DOHH2 (cell line): ENCODE measurements around the gene STAT1.

ENCODE experiments used
- CTCF ChIP-seq: fragments of 200-600 bp; sonication (generic); IDR thresholded peaks from one replicate; pipeline ENCODE4 v1.5.1; 2014; ENCODE audit warnings: antibody characterized with exemption, mild to moderate bottlenecking, low read depth, low read length; ENCODE audit not compliant: poor library complexity, severe bottlenecking
- EZH2phosphoT487 ChIP-seq: fragments of 200-600 bp; sonication (generic); IDR thresholded peaks from 2 replicates; pipeline ENCODE4 v1.6.1; 2017; ENCODE audit warnings: borderline replicate concordance, mild to moderate bottlenecking, antibody characterized with exemption, low read length, moderate library complexity, mixed read lengths

- no peak for TF ChIP-seq CTCF
- no peak for TF ChIP-seq EZH2phosphoT487
Observed at GRCh38 chr2:190950566-190950991, 63.4 kb downstream of the STAT1 start.
